GM23338 (cell line): ENCODE measurements around the gene KCNMA1.

Experiments
- CREB1 ChIP-seq: fragments of 250-450 bp; sonication (Bioruptor Pico); IDR thresholded peaks from 2 replicates; pipeline ENCODE4 v1.5.0; 2020; ENCODE audit warnings: low read depth, mild to moderate bottlenecking, moderate library complexity
- ETS1 ChIP-seq: IDR thresholded peaks from 2 replicates; pipeline ENCODE4 v1.6.1; 2016; ENCODE audit warnings: antibody characterized with exemption
- EZH2 ChIP-seq: fragments of 200-600 bp; sonication (generic); IDR thresholded peaks from one replicate; pipeline ENCODE4 v1.8.0; 2017; ENCODE audit warnings: antibody characterized with exemption, mild to moderate bottlenecking, low read depth; ENCODE audit not compliant: unreplicated experiment
- EZH2phosphoT487 ChIP-seq: fragments of 200-600 bp; sonication (generic); IDR thresholded peaks from one replicate; pipeline ENCODE4 v1.8.1; 2018; ENCODE audit warnings: antibody characterized with exemption; ENCODE audit not compliant: unreplicated experiment
- JUNB ChIP-seq: IDR thresholded peaks from one replicate; pipeline ENCODE4 v1.6.1; 2016; ENCODE audit warnings: antibody characterized with exemption; ENCODE audit not compliant: unreplicated experiment
- NANOG ChIP-seq: IDR thresholded peaks from 2 replicates; pipeline ENCODE4 v1.6.1; 2016; ENCODE audit warnings: antibody characterized with exemption, borderline replicate concordance
- POLR2AphosphoS5 ChIP-seq: IDR thresholded peaks from 2 replicates; pipeline ENCODE4 v1.6.1; 2016; ENCODE audit warnings: antibody characterized with exemption, low read depth
- REST ChIP-seq: IDR thresholded peaks from one replicate; pipeline ENCODE4 v1.6.1; 2018; ENCODE audit warnings: antibody characterized with exemption; ENCODE audit not compliant: unreplicated experiment
- STAT1 ChIP-seq: IDR thresholded peaks from one replicate; pipeline ENCODE4 v1.6.1; 2016; ENCODE audit warnings: antibody characterized with exemption; ENCODE audit not compliant: unreplicated experiment
- ZNF114 ChIP-seq: fragments of 250-450 bp; sonication (Bioruptor Pico); IDR thresholded peaks from 2 replicates; pipeline ENCODE4 v1.5.0; 2020; ENCODE audit warnings: mild to moderate bottlenecking, moderate library complexity
- ZNF331 ChIP-seq: fragments of 250-450 bp; sonication (Bioruptor Pico); IDR thresholded peaks from 2 replicates; pipeline ENCODE4 v1.5.0; 2020; ENCODE audit warnings: low read depth, mild to moderate bottlenecking, moderate library complexity
- ZNF462 ChIP-seq: fragments of 250-450 bp; sonication (Bioruptor Pico); IDR thresholded peaks from 2 replicates; pipeline ENCODE4 v1.5.0; 2020; ENCODE audit warnings: mild to moderate bottlenecking, moderate library complexity
- TF ChIP-seq, protein P1 (sequence below), 2 experiments: fragments of 200-600 bp in 1 of 2; sonication (generic) in 1 of 2; conservative IDR thresholded peaks; 2 replicates each; pipeline versions ENCODE4 v1.5.1 to v1.6.1; 2016 to 2017; ENCODE audit warnings: antibody characterized with exemption in 2 of 2, low read depth in 2 of 2, mild to moderate bottlenecking in 2 of 2, moderate library complexity in 1 of 2

- TF ChIP-seq, protein P1, sequence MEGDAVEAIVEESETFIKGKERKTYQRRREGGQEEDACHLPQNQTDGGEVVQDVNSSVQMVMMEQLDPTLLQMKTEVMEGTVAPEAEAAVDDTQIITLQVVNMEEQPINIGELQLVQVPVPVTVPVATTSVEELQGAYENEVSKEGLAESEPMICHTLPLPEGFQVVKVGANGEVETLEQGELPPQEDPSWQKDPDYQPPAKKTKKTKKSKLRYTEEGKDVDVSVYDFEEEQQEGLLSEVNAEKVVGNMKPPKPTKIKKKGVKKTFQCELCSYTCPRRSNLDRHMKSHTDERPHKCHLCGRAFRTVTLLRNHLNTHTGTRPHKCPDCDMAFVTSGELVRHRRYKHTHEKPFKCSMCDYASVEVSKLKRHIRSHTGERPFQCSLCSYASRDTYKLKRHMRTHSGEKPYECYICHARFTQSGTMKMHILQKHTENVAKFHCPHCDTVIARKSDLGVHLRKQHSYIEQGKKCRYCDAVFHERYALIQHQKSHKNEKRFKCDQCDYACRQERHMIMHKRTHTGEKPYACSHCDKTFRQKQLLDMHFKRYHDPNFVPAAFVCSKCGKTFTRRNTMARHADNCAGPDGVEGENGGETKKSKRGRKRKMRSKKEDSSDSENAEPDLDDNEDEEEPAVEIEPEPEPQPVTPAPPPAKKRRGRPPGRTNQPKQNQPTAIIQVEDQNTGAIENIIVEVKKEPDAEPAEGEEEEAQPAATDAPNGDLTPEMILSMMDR (conservative IDR thresholded peaks at IDR 0.05; ENCODE audit: low read depth in 2 of 2), result no peak
- no peak for TF ChIP-seq EZH2phosphoT487
- TF ChIP-seq EZH2, result no peak
- no peak for TF ChIP-seq STAT1
- TF ChIP-seq POLR2AphosphoS5, result no peak
- no peak for TF ChIP-seq NANOG
- TF ChIP-seq JUNB, result no peak
- TF ChIP-seq ETS1, result no peak
- TF ChIP-seq REST, result no peak
- TF ChIP-seq ZNF331 (CRISPR knock-in tag), result no peak
- TF ChIP-seq ZNF114 (CRISPR knock-in tag), result no peak
- no peak for TF ChIP-seq CREB1
- no peak for TF ChIP-seq ZNF462 (CRISPR knock-in tag)
Observed at GRCh38 chr10:77175631-77176222, 461.9 kb downstream of the KCNMA1 start.
